WERI-Rb-1 (cell line): ENCODE measurements around the gene DTYMK.

Experiments
- DNase-seq: peaks from one replicate; pipeline ENCODE4 v3.0.0-alpha.2; 2020
- H3K27ac ChIP-seq: fragments of 250-450 bp; sonication (Bioruptor Pico); 2 replicates; pipeline ENCODE4 v1.5.1; 2020; ENCODE audit warnings: mild to moderate bottlenecking, moderate library complexity
- H3K27me3 ChIP-seq: fragments of 250-450 bp; sonication (Bioruptor Pico); 2 replicates; pipeline ENCODE4 v1.5.1; 2021; ENCODE audit warnings: mild to moderate bottlenecking, low read depth, moderate library complexity; ENCODE audit not compliant: insufficient read depth, severe bottlenecking
- H3K36me3 ChIP-seq: fragments of 250-450 bp; sonication (Bioruptor Pico); 2 replicates; pipeline ENCODE4 v1.5.1; 2020; ENCODE audit warnings: mild to moderate bottlenecking, moderate library complexity
- H3K4me3 ChIP-seq: 2 replicates; pipeline ENCODE4 v1.5.1; 2011; ENCODE audit warnings: low read depth, mild to moderate bottlenecking, control low read depth, low read length
- H3K9me3 ChIP-seq: fragments of 250-450 bp; sonication (Bioruptor Pico); 2 replicates; pipeline ENCODE4 v1.5.1; 2021; ENCODE audit warnings: mild to moderate bottlenecking, moderate library complexity; ENCODE audit not compliant: severe bottlenecking
- TF ChIP-seq, protein P1 (sequence below): IDR thresholded peaks from 2 replicates; pipeline ENCODE4 v1.5.1; 2011; ENCODE audit warnings: low read depth, mild to moderate bottlenecking, control low read depth, inconsistent platforms, low read length

Gene DTYMK

DNA sequence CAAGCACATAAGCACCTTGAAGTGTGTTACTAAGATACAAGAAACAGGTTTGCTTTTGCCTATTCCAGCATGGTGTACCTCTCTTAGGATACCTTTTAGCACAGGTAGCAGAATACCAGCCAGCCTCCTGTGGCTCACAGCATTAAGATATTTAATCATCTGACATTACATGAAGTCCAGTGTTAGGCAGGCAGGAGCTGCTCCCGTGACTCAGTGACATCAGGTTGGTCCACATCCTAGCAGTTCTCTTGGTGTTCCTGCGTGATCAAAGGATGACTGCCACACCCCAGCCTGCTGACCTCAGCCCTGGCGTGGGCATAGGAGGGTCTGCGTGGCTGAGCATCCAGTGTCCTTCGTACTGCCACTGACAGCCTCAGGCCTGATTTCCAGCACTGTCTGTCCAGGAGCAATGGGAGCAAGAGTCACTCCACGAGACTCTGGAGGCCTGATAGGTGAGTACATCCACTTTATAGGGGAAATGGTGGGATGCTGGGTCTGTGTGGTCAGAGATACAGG lies 3.6 kb upstream of the DTYMK start:
- no peak for DNase-seq
- H3K27me3 ChIP-seq, result no peaks in the 10 kb centered on the region
- H3K4me3 ChIP-seq, result no peak overlapping the region
- TF ChIP-seq, protein P1, sequence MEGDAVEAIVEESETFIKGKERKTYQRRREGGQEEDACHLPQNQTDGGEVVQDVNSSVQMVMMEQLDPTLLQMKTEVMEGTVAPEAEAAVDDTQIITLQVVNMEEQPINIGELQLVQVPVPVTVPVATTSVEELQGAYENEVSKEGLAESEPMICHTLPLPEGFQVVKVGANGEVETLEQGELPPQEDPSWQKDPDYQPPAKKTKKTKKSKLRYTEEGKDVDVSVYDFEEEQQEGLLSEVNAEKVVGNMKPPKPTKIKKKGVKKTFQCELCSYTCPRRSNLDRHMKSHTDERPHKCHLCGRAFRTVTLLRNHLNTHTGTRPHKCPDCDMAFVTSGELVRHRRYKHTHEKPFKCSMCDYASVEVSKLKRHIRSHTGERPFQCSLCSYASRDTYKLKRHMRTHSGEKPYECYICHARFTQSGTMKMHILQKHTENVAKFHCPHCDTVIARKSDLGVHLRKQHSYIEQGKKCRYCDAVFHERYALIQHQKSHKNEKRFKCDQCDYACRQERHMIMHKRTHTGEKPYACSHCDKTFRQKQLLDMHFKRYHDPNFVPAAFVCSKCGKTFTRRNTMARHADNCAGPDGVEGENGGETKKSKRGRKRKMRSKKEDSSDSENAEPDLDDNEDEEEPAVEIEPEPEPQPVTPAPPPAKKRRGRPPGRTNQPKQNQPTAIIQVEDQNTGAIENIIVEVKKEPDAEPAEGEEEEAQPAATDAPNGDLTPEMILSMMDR, result no peak
- peaks cover 31% of the 10 kb centered on the region for H3K36me3 ChIP-seq
- H3K27ac ChIP-seq, result no peak overlapping the region
- H3K9me3 ChIP-seq, result no peaks in the 10 kb centered on the region

DNA sequence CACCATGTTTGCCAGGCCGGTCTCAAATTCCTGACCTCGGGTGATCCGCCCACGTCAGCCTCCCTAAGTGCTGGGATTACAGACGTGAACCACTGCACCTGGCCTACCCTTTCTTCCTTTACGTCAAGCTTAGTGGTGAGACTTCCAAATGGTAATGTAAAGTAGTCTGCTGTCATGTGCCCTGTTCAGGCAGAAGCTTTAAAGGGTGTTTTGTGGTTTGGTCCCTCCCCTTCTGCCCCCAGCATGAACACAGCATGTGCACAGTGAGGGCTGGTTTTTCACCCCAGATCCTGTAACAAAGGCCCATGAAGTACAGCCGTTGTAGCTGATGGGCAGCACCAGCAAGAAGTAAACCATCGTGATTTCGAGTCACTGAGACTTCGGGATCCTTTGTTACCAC lies 2.7 kb upstream of the DTYMK start:
- TF ChIP-seq, protein P1, result no peak
- Histone ChIP-seq H3K27ac (no peak overlapping the region), H3K27me3 (no peaks in the 10 kb centered on the region), H3K9me3 (no peaks in the 10 kb centered on the region), H3K4me3 (no peak overlapping the region), H3K36me3 (peaks cover 38% of the 10 kb centered on the region)
- DNase-seq, result peak; percentile 35

DNA sequence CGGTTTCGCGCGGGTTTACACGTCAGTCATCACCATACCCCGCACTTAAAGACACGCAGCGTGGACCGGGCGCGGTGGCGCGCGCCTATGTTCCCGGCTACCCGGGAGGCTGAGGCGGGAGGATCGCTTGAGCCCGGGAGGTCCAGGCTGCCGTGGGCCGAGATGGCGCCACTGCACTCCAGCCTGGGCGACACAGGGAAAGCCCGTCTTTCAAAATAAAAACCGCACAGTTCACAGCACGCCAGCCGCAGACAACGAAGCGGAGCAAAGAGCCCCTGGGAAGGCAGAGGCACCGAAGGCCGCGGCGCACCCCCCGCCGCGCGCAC lies 328 bp downstream of the DTYMK start:
- peaks cover 65% of the 10 kb centered on the region for H3K36me3 ChIP-seq
- H3K9me3 ChIP-seq, result no peaks in the 10 kb centered on the region

GRCh38 chr2:241680827-241681599 lies 5.6 kb downstream of the DTYMK start:
- no peak for DNase-seq
- Histone ChIP-seq H3K27ac (no peak overlapping the region), H3K9me3 (no peaks in the 10 kb centered on the region), H3K36me3 (peaks cover 94% of the 10 kb centered on the region), H3K4me3 (no peak overlapping the region), H3K27me3 (no peaks in the 10 kb centered on the region)
- TF ChIP-seq, protein P1, result no peak

More for the DNA sequence above, 328 bp downstream of the DTYMK start:
- Histone ChIP-seq H3K4me3 (peak overlapping the region; percentile 58), H3K27me3 (no peaks in the 10 kb centered on the region), H3K27ac (peak overlapping the region; percentile 98)
- no peak for DNase-seq
- TF ChIP-seq, protein P1, result no peak

DNA sequence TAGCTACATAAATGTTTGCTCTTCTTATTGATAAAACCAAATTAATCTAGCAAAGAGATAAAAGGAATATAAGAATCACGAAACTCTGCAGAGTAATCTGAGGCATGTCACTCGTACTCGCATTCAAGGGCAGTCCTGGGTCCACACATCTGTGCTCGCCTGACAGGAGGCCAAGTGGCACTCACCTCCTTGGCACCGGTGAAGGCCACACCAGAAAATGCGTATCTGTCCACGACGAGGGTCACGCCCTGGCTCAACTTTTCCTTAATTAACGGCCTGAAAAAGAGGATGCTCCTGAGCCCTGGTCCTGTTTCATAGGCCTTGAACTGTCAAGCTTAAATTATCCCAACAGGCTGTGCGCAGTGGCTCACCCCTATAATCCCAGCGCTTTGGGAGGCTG lies 6.6 kb downstream of the DTYMK start:
- TF ChIP-seq, protein P1, result no peak
- no peaks in the 10 kb centered on the region for H3K9me3 ChIP-seq
- no peak overlapping the region for H3K4me3 ChIP-seq
- no peak overlapping the region for H3K27ac ChIP-seq
- no peaks in the 10 kb centered on the region for H3K27me3 ChIP-seq
- no peak for DNase-seq
- peaks cover 97% of the 10 kb centered on the region for H3K36me3 ChIP-seq
